HepG2 (cell line): Measurements from ENCODE around the gene COL9A3. TPM values are rescaled to one million over a fixed set of nuclear protein-coding genes. Genes with fewer than 3 reads are reported as not detected.

ENCODE experiments used
- ARNT2 ChIP-seq: sonication (generic); formaldehyde crosslinking; IDR thresholded peaks from 2 replicates; pipeline ENCODE4 v1.8.0; 2022; ENCODE audit warnings: mild to moderate bottlenecking, low read depth, missing genetic modification reagents, moderate library complexity
- CENPT ChIP-seq: sonication (generic); formaldehyde crosslinking; IDR thresholded peaks from 2 replicates; pipeline ENCODE4 v1.8.0; 2022; ENCODE audit warnings: low read depth, mild to moderate bottlenecking, moderate library complexity, missing genetic modification reagents
- CHD2 ChIP-seq: IDR thresholded peaks from 2 replicates; pipeline ENCODE4 v1.6.1; 2011; ENCODE audit warnings: low read depth, low read length, improper control_type of control experiment
- NFE2 ChIP-seq: sonication (generic); formaldehyde crosslinking; IDR thresholded peaks from 2 replicates; pipeline ENCODE4 v1.4.0; 2020; ENCODE audit warnings: missing genetic modification reagents
- RBFOX2 ChIP-seq: fragments of 200-400 bp; formaldehyde crosslinking; IDR thresholded peaks from 2 replicates; pipeline ENCODE4 v1.6.1; 2017; ENCODE audit warnings: low read depth, mild to moderate bottlenecking, low read length
- RFXAP ChIP-seq: sonication (generic); formaldehyde crosslinking; IDR thresholded peaks from 2 replicates; pipeline ENCODE4 v1.4.0; 2020; ENCODE audit warnings: missing genetic modification reagents, borderline replicate concordance
- SMAD1 ChIP-seq: sonication (generic); formaldehyde crosslinking; IDR thresholded peaks from 2 replicates; pipeline ENCODE4 v1.4.0; 2020; ENCODE audit warnings: missing genetic modification reagents, low read depth, mild to moderate bottlenecking, borderline replicate concordance
- ZNF205 ChIP-seq: IDR thresholded peaks from 2 replicates; pipeline ENCODE4 v1.6.1; 2018; ENCODE audit warnings: missing biosample characterization, missing genetic modification reagents
- ZNF292 ChIP-seq: sonication (generic); formaldehyde crosslinking; IDR thresholded peaks from 2 replicates; pipeline ENCODE4 v1.8.1; 2022; ENCODE audit warnings: mild to moderate bottlenecking, low read depth, missing genetic modification reagents, borderline replicate concordance
- ZNF335 ChIP-seq: sonication (generic); formaldehyde crosslinking; IDR thresholded peaks from 2 replicates; pipeline ENCODE4 v1.4.0; 2020; ENCODE audit warnings: missing genetic modification reagents
- ZNF629 ChIP-seq: sonication (generic); formaldehyde crosslinking; conservative IDR thresholded peaks from 2 replicates; pipeline ENCODE4 v1.5.0; 2020; ENCODE audit warnings: missing genetic modification reagents
- ZNF652 ChIP-seq: IDR thresholded peaks from 2 replicates; pipeline ENCODE4 v1.6.1; 2016; ENCODE audit warnings: low read depth, borderline replicate concordance
- ZNF781 ChIP-seq: sonication (generic); formaldehyde crosslinking; IDR thresholded peaks from 2 replicates; pipeline ENCODE4 v1.5.1; 2020; ENCODE audit warnings: borderline replicate concordance, mild to moderate bottlenecking, missing genetic modification reagents; ENCODE audit errors: not compliant biosample characterization
- polyA plus RNA-seq, 8 experiments: library from polyadenylated mRNA; depleted of rRNA in 3 of 8; stranded (reverse) in 7 of 8; unstranded in 1 of 8; fragments of >200 nt; fragmentation: Illumina TruSeq in 4 of 8; extraction: Trizol in 4 of 8; gene quantifications; 2 replicates each; pipeline versions ENCODE4 v1.2.1 to v1.2.3, GENCODE V29; 2011 to 2016; ENCODE audit warnings: low read depth in 4 of 8, missing spikeins in 1 of 8, mixed read lengths in 1 of 8; ENCODE audit not compliant: insufficient read depth in 1 of 8
- total RNA-seq, 5 experiments: library from RNA; depleted of rRNA; stranded (reverse); fragments of >200 nt; fragmentation: Illumina TruSeq; extraction: Trizol; gene quantifications; 2 replicates each; pipeline ENCODE4 v1.2.3, GENCODE V29; 2016; ENCODE audit warnings: low read depth in 1 of 5
- TF ChIP-seq, protein P1 (sequence below): sonication (generic); formaldehyde crosslinking; IDR thresholded peaks from 2 replicates; pipeline ENCODE4 v1.4.0; 2020; ENCODE audit warnings: missing genetic modification reagents, borderline replicate concordance
- TF ChIP-seq, protein P2 (sequence below): sonication (generic); formaldehyde crosslinking; IDR thresholded peaks from 2 replicates; pipeline ENCODE4 v1.4.0; 2020; ENCODE audit warnings: missing genetic modification reagents
- TF ChIP-seq, protein P3 (sequence below): sonication (generic); formaldehyde crosslinking; IDR thresholded peaks from 2 replicates; pipeline ENCODE4 v1.8.1; 2022; ENCODE audit warnings: low read depth, mild to moderate bottlenecking, missing genetic modification reagents
- TF ChIP-seq, protein P4 (sequence below): sonication (generic); formaldehyde crosslinking; IDR thresholded peaks from 2 replicates; pipeline ENCODE4 v1.4.0; 2020; ENCODE audit warnings: mild to moderate bottlenecking, missing genetic modification reagents
- TF ChIP-seq, protein P5 (sequence below): IDR thresholded peaks from 2 replicates; pipeline ENCODE4 v1.6.1; 2012; ENCODE audit warnings: inconsistent platforms

Gene COL9A3
- total and polyA plus RNA-seq, 2 of the 13 experiments (the other 11 are each of a cell fraction or from before 2014, with no cell fraction given): 155 to 204 TPM

DNA sequence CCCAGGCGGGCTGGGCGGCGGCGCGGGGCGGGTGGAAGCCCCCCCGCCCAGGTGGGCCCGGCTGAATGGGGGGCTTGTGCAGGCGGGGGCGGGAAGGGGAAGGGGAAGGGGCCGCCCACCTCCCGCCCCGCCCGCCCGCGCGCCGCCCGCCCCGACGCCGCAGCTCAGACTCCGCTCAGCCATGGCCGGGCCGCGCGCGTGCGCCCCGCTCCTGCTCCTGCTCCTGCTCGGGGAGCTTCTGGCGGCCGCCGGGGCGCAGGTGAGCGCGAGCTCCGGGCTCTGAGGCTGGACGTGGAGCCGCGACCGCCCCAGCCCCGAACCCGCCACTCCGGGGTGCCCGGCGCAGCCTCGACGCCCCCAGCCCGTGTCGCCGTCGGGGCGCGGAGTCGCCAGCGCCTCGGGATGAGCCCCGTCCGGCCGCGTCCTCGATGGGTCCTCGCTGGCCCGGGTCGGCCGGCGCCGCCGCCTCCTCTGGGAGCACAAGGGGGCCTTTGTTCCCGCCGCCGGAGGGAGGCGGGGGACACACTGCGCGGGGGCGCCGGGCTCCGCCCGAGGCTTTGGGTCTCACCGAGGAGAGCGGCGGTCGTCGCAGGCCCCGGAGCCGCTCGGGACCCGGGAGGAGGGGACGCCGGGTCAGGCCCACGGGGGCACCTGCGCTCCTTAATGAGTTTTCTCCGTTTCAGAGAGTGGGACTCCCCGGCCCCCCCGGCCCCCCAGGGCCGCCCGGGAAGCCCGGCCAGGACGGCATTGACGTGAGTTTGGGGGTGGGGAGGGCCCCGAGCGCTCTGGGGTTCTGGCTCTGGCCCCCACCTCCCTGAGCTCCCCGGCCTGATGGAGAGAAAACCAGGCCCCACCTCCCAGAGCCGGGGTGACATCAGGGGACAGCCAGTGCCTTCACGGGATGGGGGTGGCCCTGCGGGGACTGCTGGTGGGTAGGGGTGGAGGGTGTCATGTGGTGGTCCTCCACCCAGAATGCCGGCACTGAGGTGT lies at the start of gene COL9A3 (continued):
- TF ChIP-seq, protein P1, sequence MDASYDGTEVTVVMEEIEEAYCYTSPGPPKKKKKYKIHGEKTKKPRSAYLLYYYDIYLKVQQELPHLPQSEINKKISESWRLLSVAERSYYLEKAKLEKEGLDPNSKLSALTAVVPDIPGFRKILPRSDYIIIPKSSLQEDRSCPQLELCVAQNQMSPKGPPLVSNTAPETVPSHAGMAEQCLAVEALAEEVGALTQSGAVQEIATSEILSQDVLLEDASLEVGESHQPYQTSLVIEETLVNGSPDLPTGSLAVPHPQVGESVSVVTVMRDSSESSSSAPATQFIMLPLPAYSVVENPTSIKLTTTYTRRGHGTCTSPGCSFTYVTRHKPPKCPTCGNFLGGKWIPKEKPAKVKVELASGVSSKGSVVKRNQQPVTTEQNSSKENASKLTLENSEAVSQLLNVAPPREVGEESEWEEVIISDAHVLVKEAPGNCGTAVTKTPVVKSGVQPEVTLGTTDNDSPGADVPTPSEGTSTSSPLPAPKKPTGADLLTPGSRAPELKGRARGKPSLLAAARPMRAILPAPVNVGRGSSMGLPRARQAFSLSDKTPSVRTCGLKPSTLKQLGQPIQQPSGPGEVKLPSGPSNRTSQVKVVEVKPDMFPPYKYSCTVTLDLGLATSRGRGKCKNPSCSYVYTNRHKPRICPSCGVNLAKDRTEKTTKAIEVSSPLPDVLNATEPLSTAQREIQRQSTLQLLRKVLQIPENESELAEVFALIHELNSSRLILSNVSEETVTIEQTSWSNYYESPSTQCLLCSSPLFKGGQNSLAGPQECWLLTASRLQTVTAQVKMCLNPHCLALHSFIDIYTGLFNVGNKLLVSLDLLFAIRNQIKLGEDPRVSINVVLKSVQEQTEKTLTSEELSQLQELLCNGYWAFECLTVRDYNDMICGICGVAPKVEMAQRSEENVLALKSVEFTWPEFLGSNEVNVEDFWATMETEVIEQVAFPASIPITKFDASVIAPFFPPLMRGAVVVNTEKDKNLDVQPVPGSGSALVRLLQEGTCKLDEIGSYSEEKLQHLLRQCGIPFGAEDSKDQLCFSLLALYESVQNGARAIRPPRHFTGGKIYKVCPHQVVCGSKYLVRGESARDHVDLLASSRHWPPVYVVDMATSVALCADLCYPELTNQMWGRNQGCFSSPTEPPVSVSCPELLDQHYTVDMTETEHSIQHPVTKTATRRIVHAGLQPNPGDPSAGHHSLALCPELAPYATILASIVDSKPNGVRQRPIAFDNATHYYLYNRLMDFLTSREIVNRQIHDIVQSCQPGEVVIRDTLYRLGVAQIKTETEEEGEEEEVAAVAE (CRISPR knock-in tag): no peak
- no peak for TF ChIP-seq ZNF292 (CRISPR knock-in tag)
- TF ChIP-seq, protein P2, sequence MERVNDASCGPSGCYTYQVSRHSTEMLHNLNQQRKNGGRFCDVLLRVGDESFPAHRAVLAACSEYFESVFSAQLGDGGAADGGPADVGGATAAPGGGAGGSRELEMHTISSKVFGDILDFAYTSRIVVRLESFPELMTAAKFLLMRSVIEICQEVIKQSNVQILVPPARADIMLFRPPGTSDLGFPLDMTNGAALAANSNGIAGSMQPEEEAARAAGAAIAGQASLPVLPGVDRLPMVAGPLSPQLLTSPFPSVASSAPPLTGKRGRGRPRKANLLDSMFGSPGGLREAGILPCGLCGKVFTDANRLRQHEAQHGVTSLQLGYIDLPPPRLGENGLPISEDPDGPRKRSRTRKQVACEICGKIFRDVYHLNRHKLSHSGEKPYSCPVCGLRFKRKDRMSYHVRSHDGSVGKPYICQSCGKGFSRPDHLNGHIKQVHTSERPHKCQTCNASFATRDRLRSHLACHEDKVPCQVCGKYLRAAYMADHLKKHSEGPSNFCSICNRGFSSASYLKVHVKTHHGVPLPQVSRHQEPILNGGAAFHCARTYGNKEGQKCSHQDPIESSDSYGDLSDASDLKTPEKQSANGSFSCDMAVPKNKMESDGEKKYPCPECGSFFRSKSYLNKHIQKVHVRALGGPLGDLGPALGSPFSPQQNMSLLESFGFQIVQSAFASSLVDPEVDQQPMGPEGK (CRISPR knock-in tag): peak; percentile 79
- TF ChIP-seq ARNT2 (CRISPR knock-in tag): peak; percentile 53; the same call in 1 of the 2 replicates
- TF ChIP-seq RBFOX2: peak; percentile 73
- TF ChIP-seq ZNF652 (CRISPR knock-in tag): no peak
- TF ChIP-seq, protein P3, sequence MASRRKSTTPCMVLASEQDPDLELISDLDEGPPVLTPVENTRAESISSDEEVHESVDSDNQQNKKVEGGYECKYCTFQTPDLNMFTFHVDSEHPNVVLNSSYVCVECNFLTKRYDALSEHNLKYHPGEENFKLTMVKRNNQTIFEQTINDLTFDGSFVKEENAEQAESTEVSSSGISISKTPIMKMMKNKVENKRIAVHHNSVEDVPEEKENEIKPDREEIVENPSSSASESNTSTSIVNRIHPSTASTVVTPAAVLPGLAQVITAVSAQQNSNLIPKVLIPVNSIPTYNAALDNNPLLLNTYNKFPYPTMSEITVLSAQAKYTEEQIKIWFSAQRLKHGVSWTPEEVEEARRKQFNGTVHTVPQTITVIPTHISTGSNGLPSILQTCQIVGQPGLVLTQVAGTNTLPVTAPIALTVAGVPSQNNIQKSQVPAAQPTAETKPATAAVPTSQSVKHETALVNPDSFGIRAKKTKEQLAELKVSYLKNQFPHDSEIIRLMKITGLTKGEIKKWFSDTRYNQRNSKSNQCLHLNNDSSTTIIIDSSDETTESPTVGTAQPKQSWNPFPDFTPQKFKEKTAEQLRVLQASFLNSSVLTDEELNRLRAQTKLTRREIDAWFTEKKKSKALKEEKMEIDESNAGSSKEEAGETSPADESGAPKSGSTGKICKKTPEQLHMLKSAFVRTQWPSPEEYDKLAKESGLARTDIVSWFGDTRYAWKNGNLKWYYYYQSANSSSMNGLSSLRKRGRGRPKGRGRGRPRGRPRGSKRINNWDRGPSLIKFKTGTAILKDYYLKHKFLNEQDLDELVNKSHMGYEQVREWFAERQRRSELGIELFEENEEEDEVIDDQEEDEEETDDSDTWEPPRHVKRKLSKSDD (CRISPR knock-in tag): no peak
- no peak for TF ChIP-seq ZNF205
- TF ChIP-seq ZNF629 (CRISPR knock-in tag): 0 out of 2 replicates have a peak, but pooled peaks have one; percentile 7
- peak; percentile 12; the same call in 1 of the 2 replicates for TF ChIP-seq RFXAP (CRISPR knock-in tag)
- TF ChIP-seq SMAD1 (CRISPR knock-in tag): 0 out of 2 replicates have a peak, but pooled peaks have one; percentile 74
- TF ChIP-seq, protein P4, sequence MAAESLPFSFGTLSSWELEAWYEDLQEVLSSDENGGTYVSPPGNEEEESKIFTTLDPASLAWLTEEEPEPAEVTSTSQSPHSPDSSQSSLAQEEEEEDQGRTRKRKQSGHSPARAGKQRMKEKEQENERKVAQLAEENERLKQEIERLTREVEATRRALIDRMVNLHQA: no peak
- no peak for TF ChIP-seq ZNF781
- TF ChIP-seq, protein P5, sequence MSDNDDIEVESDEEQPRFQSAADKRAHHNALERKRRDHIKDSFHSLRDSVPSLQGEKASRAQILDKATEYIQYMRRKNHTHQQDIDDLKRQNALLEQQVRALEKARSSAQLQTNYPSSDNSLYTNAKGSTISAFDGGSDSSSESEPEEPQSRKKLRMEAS: peak; percentile 50
- no peak for TF ChIP-seq NFE2 (CRISPR knock-in tag)
- no peak for TF ChIP-seq CHD2
- no peak for TF ChIP-seq CENPT (CRISPR knock-in tag)
- no peak for TF ChIP-seq ZNF335 (CRISPR knock-in tag)
